Measurements from ENCODE around the gene HOPX. TPM values are rescaled to one million over a fixed set of nuclear protein-coding genes. Genes with fewer than 3 reads are reported as not detected.
"Not testable (repeated sequence)": the region's sequence is repeated elsewhere in the genome, so short reads cannot be mapped to it uniquely, and the experiment has no call there.

The HOPX gene
- polyA plus RNA-seq, 1 donor, result 10.0 TPM

GRCh38 chr4:56626420-56626819, 54.7 kb downstream of the HOPX start:
- DNase-seq, result no peak

DNA sequence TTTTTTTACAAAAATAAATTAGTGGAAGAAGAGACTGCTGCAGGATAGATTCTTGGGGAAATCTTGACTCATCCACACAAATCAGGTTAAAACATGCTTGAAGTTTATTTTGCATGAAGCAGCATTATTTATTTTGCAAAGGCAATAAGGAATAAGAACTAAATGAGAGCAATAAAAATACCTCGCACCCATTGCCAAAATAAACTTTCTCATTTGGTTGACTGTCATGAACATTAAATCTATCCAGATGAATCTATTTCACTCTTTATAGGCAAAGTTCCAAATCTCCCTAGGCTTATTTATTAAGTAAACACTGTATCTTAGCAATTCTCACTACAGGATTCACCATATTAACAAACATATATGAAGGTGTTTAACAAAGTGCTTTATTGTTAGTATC, 58.9 kb downstream of the HOPX start:
- no peak for DNase-seq

- no peak for DNase-seq
Measured at GRCh38 chr4:56619816-56620215, 61.3 kb downstream of the HOPX start.

DNA sequence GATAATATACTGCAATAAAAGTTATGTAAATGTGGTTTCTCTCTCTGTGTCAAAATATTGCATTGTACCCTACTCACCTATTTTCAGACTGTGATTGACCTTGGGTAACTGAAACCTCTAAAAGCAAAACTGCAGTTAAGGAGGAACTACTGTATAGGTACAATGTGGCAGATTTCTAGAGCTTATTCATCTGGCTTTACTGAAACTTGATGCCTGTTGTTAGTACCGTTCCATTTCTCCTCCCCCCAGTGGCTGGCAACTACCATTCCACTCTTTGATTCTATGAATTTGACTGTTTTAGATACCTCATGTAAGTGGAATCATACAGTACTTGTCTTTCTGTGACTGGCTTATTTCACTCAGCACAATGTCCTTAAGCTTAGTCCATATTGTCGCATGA, 61.9 kb downstream of the HOPX start:
- DNase-seq, result no peak

GRCh38 chr4:56618734-56619133, 62.4 kb downstream of the HOPX start:
- DNase-seq, result no peak

DNA sequence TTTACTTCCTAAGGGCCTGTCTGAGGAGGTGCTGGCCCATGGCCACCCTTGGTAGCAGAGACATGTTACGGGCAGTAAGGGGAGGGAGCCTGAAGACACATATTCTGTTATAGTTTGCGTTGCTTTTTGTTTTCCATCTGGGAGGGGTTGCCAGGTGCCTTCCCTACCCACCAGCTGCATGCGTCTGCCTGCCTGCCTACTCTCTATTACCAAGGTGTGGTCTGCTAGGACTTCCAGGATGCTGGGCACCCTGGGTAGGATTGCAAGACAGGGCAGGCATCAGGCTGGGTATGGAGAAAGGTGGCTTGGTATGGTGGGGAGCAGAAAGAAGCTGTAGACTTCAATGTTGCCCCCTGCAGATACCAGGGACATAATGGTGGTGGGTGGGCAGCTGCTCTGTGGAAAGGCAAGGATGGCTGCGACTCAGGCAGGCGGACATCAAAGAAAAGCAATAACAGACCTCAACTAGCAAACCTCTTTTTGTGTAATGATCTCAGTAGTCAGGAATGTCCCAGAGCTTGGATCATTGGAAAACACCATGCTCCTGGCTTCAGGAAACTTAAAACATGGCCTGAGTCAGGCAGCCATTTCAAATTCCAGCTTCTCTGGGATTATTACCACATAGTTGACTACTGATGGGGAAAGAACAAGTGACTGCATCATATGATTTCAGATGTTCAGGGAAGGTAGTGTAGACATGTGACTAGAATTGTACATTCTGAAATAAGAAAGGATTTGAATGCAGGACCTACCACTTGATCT, 67.8 kb downstream of the HOPX start:
- DNase-seq, result no peak

- DNase-seq, result no peak
Measured at GRCh38 chr4:56612282-56612681, 68.8 kb downstream of the HOPX start.

DNA sequence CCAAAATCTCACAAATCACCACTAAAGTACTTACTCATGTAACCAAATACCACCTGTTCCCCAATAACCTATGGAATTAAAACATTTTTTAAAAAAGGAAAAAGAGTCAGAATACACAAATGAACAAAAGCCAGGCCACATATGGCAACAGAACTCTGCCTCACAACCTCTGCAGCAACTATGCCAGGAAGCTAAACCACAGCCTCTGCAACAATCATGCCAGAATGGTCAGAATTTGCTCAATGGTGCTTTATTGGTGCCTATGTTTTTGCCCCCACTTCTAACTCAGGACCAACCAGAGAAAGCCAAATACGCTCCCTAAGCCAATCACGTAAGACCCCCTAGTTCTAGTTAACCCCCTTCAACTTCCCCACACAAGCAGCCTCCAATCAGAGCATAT, 69.6 kb downstream of the HOPX start:
- no peak for DNase-seq

- DNase-seq, result not testable (repeated sequence)
Measured at GRCh38 chr4:56610170-56610569, 70.9 kb downstream of the HOPX start.

GRCh38 chr4:56607926-56608325, 73.2 kb downstream of the HOPX start:
- DNase-seq, result no peak

- no peak for DNase-seq
Measured at GRCh38 chr4:56606385-56606784, 74.7 kb downstream of the HOPX start.

DNA sequence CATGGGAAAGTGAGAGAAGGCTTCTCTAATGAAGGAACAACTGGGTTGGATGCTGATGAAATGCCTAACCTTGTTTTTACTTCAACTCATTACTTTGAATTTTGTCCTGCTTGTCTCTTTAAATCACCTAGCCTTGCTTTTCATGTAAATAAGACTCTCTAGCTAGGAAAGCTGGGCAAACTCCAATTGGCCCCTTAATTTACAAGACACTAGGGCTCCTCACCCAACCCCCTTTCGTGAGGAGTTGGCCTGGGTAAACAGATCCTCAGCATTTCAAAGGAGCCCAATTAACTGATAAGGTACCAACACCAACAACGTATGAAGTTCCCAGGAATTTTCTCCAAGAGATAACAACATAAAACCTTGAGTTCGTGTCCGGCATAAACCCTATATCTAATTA, 75.6 kb downstream of the HOPX start:
- DNase-seq, result not testable (repeated sequence)

- no peak for DNase-seq
Measured at GRCh38 chr4:56603297-56603696, 77.8 kb downstream of the HOPX start.

Other genes with a start within 250 kb of the HOPX start
- gene PPAT, start 245.7 kb downstream of the HOPX start, polyA plus RNA-seq (ENCODE audit: insufficient read length), result 9.9 TPM
- gene PAICS, start 245.0 kb downstream of the HOPX start, polyA plus RNA-seq (ENCODE audit: insufficient read length), result 52.9 TPM
- gene SRP72, start 213.7 kb downstream of the HOPX start, polyA plus RNA-seq (ENCODE audit: insufficient read length), result 67.6 TPM
- gene ARL9, start 175.5 kb downstream of the HOPX start, polyA plus RNA-seq (ENCODE audit: insufficient read length), result 0.25 TPM
- not detected for gene SPINK2, start 140.4 kb upstream of the HOPX start, polyA plus RNA-seq (ENCODE audit: insufficient read length)
- gene REST, start 226.6 kb upstream of the HOPX start, polyA plus RNA-seq (ENCODE audit: insufficient read length), result 24.9 TPM

Measured in hindlimb muscle (tissue), 1 donor.